HG03135 (cell line): Measurements from ENCODE around the gene PERP.
"Not testable (repeated sequence)": the region's sequence is repeated elsewhere in the genome, so short reads cannot be mapped to it uniquely, and the experiment has no call there.

ENCODE experiments used
- ATAC-seq: cut with Tn5 transposase; IDR thresholded peaks from one replicate; pipeline ENCODE4 v1.9.1; 2021; ENCODE audit warnings: mild to moderate bottlenecking, moderate library complexity; ENCODE audit not compliant: unreplicated experiment

The PERP gene

DNA sequence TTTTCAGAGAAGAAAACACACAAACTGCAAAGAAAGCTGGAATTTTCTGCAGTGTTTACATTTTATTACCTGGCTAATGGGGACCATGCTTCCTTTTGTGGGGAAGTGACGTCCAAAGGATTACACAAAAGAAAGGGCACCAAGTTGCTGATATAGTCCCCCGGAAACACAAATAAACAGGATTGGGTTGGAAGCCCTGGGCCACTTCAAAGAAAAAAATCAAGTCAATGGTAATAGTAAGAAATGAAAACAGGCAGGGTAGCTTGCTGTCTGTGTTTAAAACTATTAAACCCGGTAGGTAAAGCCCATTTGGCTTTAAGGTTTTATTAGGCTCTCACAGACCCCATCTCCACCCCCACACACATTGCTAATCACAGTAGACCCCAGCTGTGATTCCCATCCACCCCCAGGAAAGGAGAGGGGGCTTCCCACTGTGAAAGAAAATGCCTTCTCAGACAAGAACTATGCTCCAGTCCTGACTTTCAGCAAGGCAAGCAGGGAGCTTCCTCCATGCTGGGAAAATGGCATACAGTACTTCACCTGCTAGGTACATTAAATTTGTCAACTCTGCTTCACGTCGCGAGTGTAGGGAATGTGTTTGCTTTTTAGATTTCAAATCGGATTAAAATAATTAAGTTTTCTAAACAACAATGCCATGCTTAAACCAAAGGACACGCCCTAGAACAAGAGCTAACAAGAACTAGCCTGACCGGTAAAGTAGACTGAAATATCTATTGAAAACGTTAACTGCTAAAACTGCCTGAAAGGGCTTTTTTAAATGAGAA, 1.1 kb downstream of the PERP start:
- ATAC-seq, result no peak

DNA sequence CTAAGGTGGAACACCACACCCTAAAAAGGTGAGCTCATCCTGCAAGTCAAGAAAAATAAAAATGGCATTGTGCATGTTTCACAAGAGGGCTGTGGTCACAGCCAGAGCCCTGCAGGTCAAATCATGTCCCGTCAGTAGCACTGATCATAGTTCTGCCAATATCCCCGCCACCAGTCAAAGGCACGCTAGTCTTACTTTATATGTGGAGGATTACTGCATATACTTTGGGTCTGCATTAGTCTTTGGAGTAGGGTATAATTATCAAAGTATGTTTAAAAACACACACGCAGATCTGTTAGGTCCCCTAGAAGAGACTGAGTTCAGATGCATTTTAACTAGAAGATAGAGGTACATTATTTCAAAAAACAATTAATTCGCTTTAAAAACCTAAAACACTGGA, 1.8 kb downstream of the PERP start:
- ATAC-seq, result no peak

GRCh38 chr6:138104618-138105213, 2.5 kb downstream of the PERP start:
- ATAC-seq, result no peak

GRCh38 chr6:138103871-138104270, 3.3 kb downstream of the PERP start:
- ATAC-seq, result no peak

DNA sequence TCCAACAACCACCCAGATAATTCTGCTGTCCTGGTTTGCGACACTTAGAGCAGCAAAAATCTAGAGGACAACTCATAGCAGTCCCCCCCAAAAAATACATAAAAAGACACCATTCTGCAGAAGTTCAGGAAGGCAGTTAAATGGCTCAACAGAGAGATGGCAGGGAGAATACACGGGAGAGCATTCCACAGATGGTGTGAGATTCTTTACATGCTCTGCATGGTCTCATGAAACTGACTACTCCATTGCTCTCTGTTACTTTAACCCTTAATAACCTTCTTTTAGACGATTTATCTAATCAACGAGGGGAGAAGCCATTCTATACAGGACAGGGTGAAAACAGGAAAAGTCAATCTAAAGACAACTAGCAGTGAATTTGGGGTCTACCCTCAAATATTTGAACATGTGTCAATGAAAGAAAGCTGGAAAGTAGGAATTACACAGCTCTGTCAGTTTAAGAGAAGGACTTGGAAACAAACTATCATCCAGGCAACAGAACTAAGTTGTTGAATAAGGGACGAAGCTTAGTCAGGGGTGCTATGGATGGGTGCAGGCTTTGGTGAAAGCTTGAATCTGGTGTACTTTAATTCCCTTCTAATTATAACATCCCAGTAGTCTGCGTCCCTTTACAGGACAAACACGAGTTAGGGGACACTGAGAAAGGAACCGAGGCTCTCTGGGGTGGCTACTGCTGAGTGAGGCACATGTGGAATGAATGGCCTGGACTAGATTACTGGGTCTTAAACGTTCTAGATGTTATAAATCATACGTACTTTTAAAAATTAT, 5.1 kb downstream of the PERP start:
- no peak for ATAC-seq

DNA sequence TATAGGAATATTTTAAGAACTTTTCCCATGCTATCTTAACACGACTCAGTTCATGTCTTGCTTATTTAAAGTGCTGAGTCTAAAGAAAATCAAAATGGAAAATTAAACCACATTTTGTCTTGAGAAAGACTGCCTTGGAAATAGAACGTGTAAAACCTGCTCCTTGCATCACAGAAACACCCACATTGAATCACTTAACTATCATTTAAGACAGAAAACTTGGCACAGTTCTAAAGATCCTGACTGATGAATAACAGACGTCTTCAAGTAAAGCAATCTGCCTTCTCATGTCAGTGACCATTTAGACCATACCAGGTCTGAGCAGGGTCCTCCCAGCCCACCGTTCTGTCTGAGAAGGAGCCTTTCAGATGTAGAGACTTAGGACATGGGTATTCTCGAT, 7.4 kb downstream of the PERP start:
- no peak for ATAC-seq

- no peak for ATAC-seq
Observed at GRCh38 chr6:138098306-138098705, 8.9 kb downstream of the PERP start.

DNA sequence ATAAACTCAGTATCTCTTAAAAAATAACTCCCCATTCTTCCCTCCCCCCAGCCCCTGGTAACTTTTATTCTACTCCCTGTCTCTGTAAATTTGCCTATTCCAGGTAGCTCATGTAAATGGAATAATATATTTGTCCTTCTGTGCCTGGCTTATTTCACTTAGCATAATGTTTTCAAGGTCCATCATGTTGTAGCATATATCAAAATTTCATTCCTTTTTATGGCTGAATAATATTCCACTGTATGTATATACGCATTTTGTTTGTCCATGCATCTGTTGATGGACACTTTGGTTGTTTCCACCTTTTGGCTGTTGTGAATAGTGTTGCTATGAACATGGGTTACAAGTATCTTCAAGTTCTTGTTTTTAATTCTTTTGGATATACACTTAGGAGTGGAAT, 13.0 kb downstream of the PERP start:
- ATAC-seq, result no peak

DNA sequence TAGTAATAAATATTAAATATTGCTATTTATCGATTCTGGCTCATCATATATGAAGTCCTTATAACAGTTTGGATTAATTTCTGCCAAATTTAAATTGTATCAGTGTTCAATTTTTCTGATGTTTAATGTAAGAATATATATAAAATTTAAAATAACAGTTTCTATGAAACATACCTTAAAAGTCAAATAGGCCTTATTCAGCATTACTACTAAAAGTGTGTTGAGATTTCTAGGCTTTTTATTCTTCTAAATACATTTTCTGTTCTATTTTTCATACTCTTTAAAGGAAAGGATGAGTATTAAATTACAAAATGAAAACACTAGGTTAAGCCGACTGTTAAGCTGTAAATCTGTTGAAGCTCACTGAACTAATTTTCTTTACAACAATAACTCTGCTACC, 13.6 kb downstream of the PERP start:
- ATAC-seq, result no peak

DNA sequence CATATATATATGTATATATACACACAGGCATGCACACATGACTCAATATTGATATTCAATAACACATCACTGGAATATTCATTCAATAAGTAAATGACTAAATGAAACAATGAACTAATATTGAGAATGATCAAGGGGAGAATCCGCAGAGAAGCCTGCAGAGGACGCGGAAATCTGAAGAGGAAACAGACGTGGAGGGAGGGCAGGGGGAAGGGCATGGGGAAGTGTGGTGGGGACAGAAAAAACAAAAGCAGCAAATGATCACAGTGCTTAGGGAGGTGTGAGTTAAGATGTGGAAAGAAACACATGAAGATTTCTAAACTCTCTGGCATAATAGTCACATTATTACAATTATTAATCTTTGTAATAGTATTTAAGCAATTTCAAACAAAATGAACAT, 14.5 kb downstream of the PERP start:
- no peak for ATAC-seq

GRCh38 chr6:138089325-138089724, 17.9 kb downstream of the PERP start:
- ATAC-seq, result no peak

DNA sequence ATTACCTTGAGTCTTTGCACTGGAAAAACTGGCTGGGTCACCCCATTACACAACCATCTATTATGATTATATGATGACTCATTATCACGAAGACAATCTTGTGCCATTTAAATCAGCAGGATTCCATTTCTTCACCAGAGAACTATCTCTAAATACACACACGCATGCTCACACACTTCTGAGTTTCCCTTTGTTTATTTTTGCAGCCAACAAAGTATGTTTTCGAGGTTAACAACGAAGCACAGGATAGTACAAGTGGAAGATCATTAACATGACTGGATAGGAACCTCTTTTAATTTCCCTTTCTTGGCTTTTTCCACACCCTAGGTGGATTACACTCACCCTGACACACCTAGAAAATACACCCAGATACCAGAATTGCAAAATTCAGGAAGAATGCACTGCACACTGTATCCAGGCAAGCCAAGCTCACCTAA, 18.9 kb downstream of the PERP start:
- no peak for ATAC-seq

- no peak for ATAC-seq
Observed at GRCh38 chr6:138087593-138088325, 19.5 kb downstream of the PERP start.

DNA sequence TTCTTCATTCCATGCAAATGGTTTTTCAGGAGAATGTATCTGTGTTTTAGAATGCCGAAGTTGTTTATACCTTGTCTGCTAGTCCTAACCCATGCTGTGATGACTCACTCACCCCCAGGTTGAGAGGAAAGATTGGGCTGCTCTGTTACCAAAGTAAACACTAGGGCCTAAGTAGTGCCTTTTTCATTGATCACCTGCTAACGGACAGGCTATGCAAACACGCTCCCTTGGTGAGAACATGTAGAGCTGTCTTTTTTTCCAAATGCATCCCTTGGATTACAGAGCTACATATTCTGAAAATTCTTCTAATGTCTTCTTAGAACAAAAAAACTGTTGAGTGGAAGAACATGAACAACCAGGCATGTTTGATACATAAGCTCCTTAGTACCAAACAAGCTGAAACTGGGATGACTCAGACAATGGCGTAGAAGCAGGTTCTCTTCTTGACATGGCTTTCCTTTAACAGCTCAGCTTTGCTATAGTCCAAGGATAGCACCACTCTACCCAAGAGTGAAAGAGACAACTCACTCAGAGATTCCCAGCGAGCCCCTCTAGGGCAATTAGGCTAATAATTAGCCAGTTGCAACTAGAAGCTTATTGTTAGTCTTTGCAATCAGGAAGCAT, 20.5 kb downstream of the PERP start:
- no peak for ATAC-seq

GRCh38 chr6:138085839-138086222, 21.4 kb downstream of the PERP start:
- no peak for ATAC-seq

DNA sequence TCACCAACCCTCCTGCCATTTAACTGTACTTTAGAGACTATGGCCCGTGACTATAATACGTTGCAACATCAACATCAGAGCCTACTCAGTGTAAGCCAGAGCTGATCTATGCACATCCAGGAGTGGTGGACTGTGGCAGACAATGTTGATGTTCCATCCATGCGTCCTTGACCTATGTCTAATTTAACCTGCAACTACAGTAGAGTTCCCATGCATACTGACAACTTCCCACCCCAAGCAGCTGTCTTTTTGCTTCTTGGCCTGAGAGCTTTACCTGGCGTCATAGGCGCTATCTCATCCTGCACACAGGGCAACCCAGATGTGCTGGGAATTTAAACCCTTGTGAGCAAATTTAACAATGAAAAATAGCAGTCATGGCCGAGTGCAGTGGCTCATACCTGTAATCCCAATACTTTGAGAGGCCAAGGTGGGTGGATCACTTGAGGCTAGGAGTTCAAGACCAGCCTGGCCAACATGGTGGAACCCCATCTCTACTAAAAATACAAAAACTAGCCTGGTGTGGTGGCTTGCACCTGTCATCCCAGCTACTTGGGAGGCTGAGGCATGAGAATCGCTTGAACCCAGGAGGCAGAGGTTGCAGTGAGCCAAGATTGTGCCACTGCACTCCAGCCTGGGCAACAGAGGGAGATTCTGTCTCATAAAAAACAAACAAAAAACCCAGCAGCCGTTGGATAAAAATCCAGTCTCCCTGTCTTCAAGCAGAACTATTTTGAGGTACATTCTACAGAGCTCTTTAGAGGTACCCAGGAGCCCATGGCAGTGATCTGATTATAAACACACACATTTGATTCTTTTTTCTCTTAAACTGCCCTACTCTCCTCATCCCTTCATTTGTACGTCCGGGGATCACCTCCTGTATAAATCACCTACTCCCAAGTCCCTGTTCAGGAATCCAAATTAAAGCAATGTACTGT, 22.0 kb downstream of the PERP start:
- no peak for ATAC-seq

GRCh38 chr6:138082232-138082631, 25.0 kb downstream of the PERP start:
- no peak for ATAC-seq

- not testable (repeated sequence) for ATAC-seq
Observed at GRCh38 chr6:138079556-138079955, 27.7 kb downstream of the PERP start.

- no peak for ATAC-seq
Observed at GRCh38 chr6:138078491-138078890, 28.7 kb downstream of the PERP start.

DNA sequence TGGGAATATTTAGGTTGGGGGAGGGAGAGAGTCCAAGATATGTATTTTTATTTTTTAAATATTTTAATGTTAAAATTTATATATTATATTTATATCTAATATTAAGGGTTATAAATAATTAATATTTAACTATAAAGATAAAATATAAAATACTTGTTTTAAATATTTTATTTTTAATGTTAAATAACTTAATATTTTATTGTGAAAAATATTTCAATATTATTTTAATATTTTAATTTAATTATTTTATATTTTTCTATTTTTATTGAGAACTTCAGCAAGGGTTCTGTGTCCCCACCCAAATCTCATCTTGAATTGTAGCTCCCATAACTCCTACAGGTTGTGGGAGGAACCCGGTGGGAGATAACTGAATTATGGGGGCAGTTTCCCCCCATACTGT, 34.0 kb downstream of the PERP start:
- no peak for ATAC-seq
